Anterior cingulate cortex (tissue), 58 donors: ENCODE results near the gene PCK2.

ENCODE experiments used
- DNase-seq, 58 donors: peaks; one replicate each; lab custom pipeline; 2025; lab: John Stamatoyannopoulos, UW

PCK2 gene

GRCh38 chr14:24147761-24148428 lies 53.8 kb downstream of the PCK2 start:
- DNase-seq: peak in 2 of 58 donors; percentile 44 to 53

GRCh38 chr14:24149302-24149969 lies 55.3 kb downstream of the PCK2 start:
- DNase-seq: no peak

DNA sequence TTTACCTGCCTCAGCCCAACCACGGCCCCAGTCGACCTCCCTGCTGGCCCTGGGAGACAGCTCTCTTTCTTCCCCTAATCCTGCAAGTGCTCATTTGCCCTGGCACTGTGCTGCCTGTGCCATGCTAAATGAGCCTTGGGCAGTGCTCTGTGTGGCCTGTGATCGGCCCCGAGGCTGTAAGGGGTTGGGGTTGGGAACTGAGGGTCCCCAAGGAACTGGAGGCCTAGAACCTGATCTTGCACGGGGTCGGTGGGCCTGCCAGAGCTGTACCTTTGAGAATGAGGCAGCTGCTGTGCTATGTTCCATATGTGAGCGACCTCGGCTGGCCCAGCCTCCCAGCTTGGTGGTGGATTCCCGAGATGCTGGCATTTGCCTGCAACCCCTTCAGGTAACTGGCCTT lies 56.0 kb downstream of the PCK2 start:
- DNase-seq: no peak

DNA sequence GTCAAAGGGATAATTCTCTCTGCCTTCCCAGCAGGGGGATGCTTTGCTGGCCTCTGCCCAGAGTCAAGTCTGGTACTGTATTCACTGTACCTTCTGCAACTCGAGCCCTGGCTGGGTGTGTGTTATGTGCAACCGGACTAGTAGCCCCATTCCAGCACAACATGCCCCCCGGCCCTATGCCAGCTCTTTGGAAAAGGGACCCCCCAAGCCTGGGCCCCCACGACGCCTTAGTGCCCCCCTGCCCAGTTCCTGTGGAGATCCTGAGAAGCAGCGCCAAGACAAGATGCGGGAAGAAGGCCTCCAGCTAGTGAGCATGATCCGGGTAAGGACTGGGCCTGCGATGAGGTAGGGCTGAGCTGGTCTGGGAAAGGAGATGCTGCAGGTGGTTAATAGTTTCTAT lies 56.5 kb downstream of the PCK2 start:
- DNase-seq: no peak

GRCh38 chr14:24150993-24151392 lies 56.9 kb downstream of the PCK2 start:
- no peak for DNase-seq

DNA sequence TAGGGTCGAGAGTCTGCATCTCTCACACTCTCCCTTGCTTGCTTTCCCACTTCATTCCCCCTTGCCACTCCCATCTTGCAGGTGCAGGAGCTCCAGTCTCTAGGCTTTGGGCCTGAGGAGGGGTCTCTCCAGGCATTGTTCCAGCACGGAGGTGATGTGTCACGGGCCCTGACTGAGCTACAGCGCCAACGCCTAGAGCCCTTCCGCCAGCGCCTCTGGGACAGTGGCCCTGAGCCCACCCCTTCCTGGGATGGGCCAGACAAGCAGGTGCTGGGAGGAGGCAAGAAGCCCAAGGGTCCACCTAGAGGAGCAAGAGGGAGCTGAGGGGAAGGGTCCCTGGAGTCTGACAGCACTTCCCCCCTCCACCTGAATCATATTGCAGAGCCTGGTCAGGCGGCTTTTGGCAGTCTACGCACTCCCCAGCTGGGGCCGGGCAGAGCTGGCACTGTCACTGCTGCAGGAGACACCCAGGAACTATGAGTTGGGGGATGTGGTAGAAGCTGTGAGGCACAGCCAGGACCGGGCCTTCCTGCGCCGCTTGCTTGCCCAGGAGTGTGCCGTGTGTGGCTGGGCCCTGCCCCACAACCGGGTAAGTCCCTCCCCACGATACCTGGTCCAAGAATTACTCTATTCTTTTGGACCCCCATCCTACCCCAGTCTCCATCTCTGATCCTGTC lies 57.4 kb downstream of the PCK2 start:
- DNase-seq: no peak
